HG02623 (cell line): Measurements from ENCODE around the gene CXCL11.
A peak's percentile ranks its signal among the peaks of the same experiment; 100 is the strongest.
"Not testable (repeated sequence)": the region's sequence is repeated elsewhere in the genome, so short reads cannot be mapped to it uniquely, and the experiment has no call there.

ENCODE experiments used
- ATAC-seq: cut with Tn5 transposase; IDR thresholded peaks from one replicate; pipeline ENCODE4 v1.9.1; 2021; ENCODE audit warnings: moderate library complexity; ENCODE audit not compliant: unreplicated experiment

The CXCL11 gene

GRCh38 chr4:76035799-76036380 lies at the start of gene CXCL11:
TSS of gene CXCL11 (minus strand) at chr4:76036070. CDS start at chr4:76035987, 83 bp downstream.
- ATAC-seq: no peak

GRCh38 chr4:76084542-76084941 lies 48.7 kb upstream of the CXCL11 start:
- no peak for ATAC-seq

- no peak for ATAC-seq
Measured at GRCh38 chr4:76083386-76083988, 47.6 kb upstream of the CXCL11 start.

GRCh38 chr4:76078033-76078613 lies 42.3 kb upstream of the CXCL11 start:
- ATAC-seq: no peak

- no peak for ATAC-seq
Measured at GRCh38 chr4:76074993-76075600, 39.2 kb upstream of the CXCL11 start.

- no peak for ATAC-seq
Measured at GRCh38 chr4:76074468-76074867, 38.6 kb upstream of the CXCL11 start, which contains the start of gene ART3. TSS of gene ART3 (plus strand) at chr4:76074709. CDS start at chr4:76075890, 1,181 bp downstream.

GRCh38 chr4:76072760-76073159 lies 36.9 kb upstream of the CXCL11 start:
- no peak for ATAC-seq

- peak; percentile 79 for ATAC-seq
Measured at GRCh38 chr4:76067652-76068286, 31.9 kb upstream of the CXCL11 start.

- no peak for ATAC-seq
Measured at GRCh38 chr4:76066546-76066945, 30.7 kb upstream of the CXCL11 start.

GRCh38 chr4:76061982-76062381 lies 26.1 kb upstream of the CXCL11 start:
- ATAC-seq: peak; percentile 62

- no peak for ATAC-seq
Measured at GRCh38 chr4:76061421-76061820, 25.6 kb upstream of the CXCL11 start.

GRCh38 chr4:76060506-76060905 lies 24.6 kb upstream of the CXCL11 start:
- no peak for ATAC-seq

- ATAC-seq: no peak
Measured at GRCh38 chr4:76059750-76060149, 23.9 kb upstream of the CXCL11 start.

GRCh38 chr4:76058888-76059426 lies 23.1 kb upstream of the CXCL11 start:
- no peak for ATAC-seq

- peak; percentile 30 for ATAC-seq
Measured at GRCh38 chr4:76058302-76058701, 22.4 kb upstream of the CXCL11 start.

GRCh38 chr4:76055421-76055820 lies 19.6 kb upstream of the CXCL11 start:
- no peak for ATAC-seq

GRCh38 chr4:76055016-76055415 lies 19.1 kb upstream of the CXCL11 start:
- peak; percentile 97 for ATAC-seq

GRCh38 chr4:76053730-76054129 lies 17.9 kb upstream of the CXCL11 start:
- ATAC-seq: no peak

GRCh38 chr4:76050560-76051050 lies 14.7 kb upstream of the CXCL11 start:
- not testable (repeated sequence) for ATAC-seq

GRCh38 chr4:76049860-76050416 lies 14.1 kb upstream of the CXCL11 start:
- ATAC-seq: not testable (repeated sequence)

- not testable (repeated sequence) for ATAC-seq
Measured at GRCh38 chr4:76044686-76045085, 8.8 kb upstream of the CXCL11 start.
